22Rv1 (cell line): ENCODE data around the gene MC4R.

ENCODE experiments used
- CTCF ChIP-seq: fragments of 450-650 bp; IDR thresholded peaks from 2 replicates; pipeline ENCODE4 v1.5.1; 2017; ENCODE audit warnings: mild to moderate bottlenecking
- ZFX ChIP-seq: fragments of 450-650 bp; IDR thresholded peaks from 2 replicates; pipeline ENCODE4 v1.6.1; 2017; ENCODE audit warnings: antibody characterized with exemption, borderline replicate concordance

GRCh38 chr18:60327880-60328279 is 44.7 kb downstream of the MC4R start:
- TF ChIP-seq CTCF (no peak), ZFX (no peak)
